Measurements from ENCODE around the gene GNB1L.
A peak's percentile ranks its signal among the peaks of the same experiment; 100 is the strongest.

Gene GNB1L

GRCh38 chr22:19854778-19855503 is at the start of gene GNB1L, which contains the start of gene RTL10:
GNB1L (minus strand) TSS chr22:19854874; CDS start chr22:19821355, 33,519 bp downstream.
RTL10 (minus strand) TSS chr22:19854874; CDS start chr22:19852261, 2,613 bp downstream.
- DNase-seq, result peak; percentile 98

GRCh38 chr22:19904174-19904856 is 49.6 kb upstream of the GNB1L start:
- no peak for DNase-seq

- no peak for DNase-seq
These were observed 48.8 kb upstream of the GNB1L start for GRCh38 chr22:19903513-19903912.

- no peak for DNase-seq
These were observed 48.4 kb upstream of the GNB1L start for GRCh38 chr22:19903031-19903430.

GRCh38 chr22:19902245-19902715 is 47.6 kb upstream of the GNB1L start:
- no peak for DNase-seq

- no peak for DNase-seq
These were observed 47.0 kb upstream of the GNB1L start for GRCh38 chr22:19901577-19902244.

- DNase-seq, result no peak
These were observed 46.2 kb upstream of the GNB1L start for GRCh38 chr22:19900707-19901436.

GRCh38 chr22:19898831-19899567 is 44.3 kb upstream of the GNB1L start:
- no peak for DNase-seq

GRCh38 chr22:19898145-19898544 is 43.5 kb upstream of the GNB1L start:
- no peak for DNase-seq

GRCh38 chr22:19897726-19898125 is 43.1 kb upstream of the GNB1L start:
- DNase-seq, result no peak

GRCh38 chr22:19896665-19897355 is 42.1 kb upstream of the GNB1L start:
- DNase-seq, result peak; percentile 19

- no peak for DNase-seq
These were observed 40.6 kb upstream of the GNB1L start for GRCh38 chr22:19895160-19895849.

- DNase-seq, result no peak
These were observed 38.7 kb upstream of the GNB1L start for GRCh38 chr22:19893363-19893762.

- DNase-seq, result no peak
These were observed 38.3 kb upstream of the GNB1L start for GRCh38 chr22:19892925-19893324.

GRCh38 chr22:19892257-19892879 is 37.7 kb upstream of the GNB1L start:
- no peak for DNase-seq

GRCh38 chr22:19891317-19892256 is 36.9 kb upstream of the GNB1L start:
- peak; percentile 96 for DNase-seq

GRCh38 chr22:19890502-19891316 is 36.0 kb upstream of the GNB1L start:
- no peak for DNase-seq

- no peak for DNase-seq
These were observed 35.3 kb upstream of the GNB1L start for GRCh38 chr22:19889951-19890350.

Measured in hematopoietic multipotent progenitor cell treated with erythropoietin and hydrocortisone succinate and interleukin-3 and kit ligand, for 6 days (in vitro differentiated cells).